Activated CD4-positive, alpha-beta memory T cell treated with anti-CD3 and anti-CD28 coated beads, Interleukin-2, amount 10 ng/mL, durations not matched to agents 7 days and 5 days (primary cell): ENCODE measurements around the gene EML4. TPM values are rescaled to one million over a fixed set of nuclear protein-coding genes. Genes with fewer than 3 reads are reported as not detected.

Experiments used
- CTCF ChIA-PET: fragments of 350-600 bp; sonication (Branson Sonifier 250); formaldehyde crosslinking; loops from one replicate; lab custom pipeline; 2021; ENCODE audit warnings: antibody characterized with exemption, inconsistent platforms; lab: Charles Lee
- POLR2A ChIA-PET: fragments of 350-600 bp; sonication (Branson Sonifier 250); formaldehyde crosslinking; loops from one replicate; lab custom pipeline; 2021; ENCODE audit warnings: antibody characterized with exemption; lab: Charles Lee
- DNase-seq: peaks from one replicate; pipeline ENCODE4 v3.0.0-alpha.2; 2020
- H3K27ac Mint-ChIP-seq: one replicate; pipeline ENCODE4 v1.8.0; 2021; ENCODE audit warnings: mild to moderate bottlenecking, mixed read lengths
- H3K27me3 Mint-ChIP-seq: one replicate; pipeline ENCODE4 v1.8.0; 2021; ENCODE audit warnings: mixed read lengths
- H3K36me3 Mint-ChIP-seq: one replicate; pipeline ENCODE4 v1.8.0; 2021; ENCODE audit warnings: low read depth, mixed read lengths
- H3K4me1 Mint-ChIP-seq: one replicate; pipeline ENCODE4 v1.8.0; 2021; ENCODE audit warnings: mixed read lengths
- H3K4me3 Mint-ChIP-seq: one replicate; pipeline ENCODE4 v1.8.0; 2021; ENCODE audit warnings: mild to moderate bottlenecking, mixed read lengths
- H3K9me3 Mint-ChIP-seq: one replicate; pipeline ENCODE4 v1.8.0; 2021; ENCODE audit warnings: mixed read lengths
- total RNA-seq, 2 experiments: library from RNA; stranded (reverse); gene quantifications; one replicate each; pipeline ENCODE4 v1.2.3, GENCODE V29; 2021

The EML4 gene
- total RNA-seq, 2 experiments from 2014 or later = 130 to 133 TPM

- H3K9me3 Mint-ChIP-seq = no peaks in the 10 kb centered on the region
- H3K36me3 Mint-ChIP-seq = peaks cover 15% of the 10 kb centered on the region
- H3K4me3 Mint-ChIP-seq = no peak overlapping the region
- H3K27ac Mint-ChIP-seq = peak overlapping the region; percentile 7
- DNase-seq = no peak
- H3K27me3 Mint-ChIP-seq = no peaks in the 10 kb centered on the region
- ChIA-PET CTCF (interaction anchor here (1.0 to 4.7 kb wide), 4 partner anchors 58 to 102 kb away, joined by 3 to 49 read pairs (median 4); no protein-coding TSS in a partner anchor), POLR2A (interaction anchor here (0.7 kb wide), 1 partner anchor 412 kb away, joined by 3 read pairs; no protein-coding TSS in a partner anchor)
- H3K4me1 Mint-ChIP-seq = peaks cover 53% of the 10 kb centered on the region
These were observed 23.8 kb downstream of the EML4 start for GRCh38 chr2:42192652-42193566.

GRCh38 chr2:42193722-42194187 is 24.6 kb downstream of the EML4 start:
- Mint-ChIP-seq H3K36me3 (peaks cover 23% of the 10 kb centered on the region), H3K27ac (no peak overlapping the region), H3K27me3 (no peaks in the 10 kb centered on the region), H3K9me3 (no peaks in the 10 kb centered on the region), H3K4me1 (peaks cover 61% of the 10 kb centered on the region), H3K4me3 (no peak overlapping the region)
- POLR2A ChIA-PET = interaction anchor here (2.9 kb wide), 1 partner anchor 87 kb away, joined by 10 read pairs; no protein-coding TSS in a partner anchor
- no peak for DNase-seq
- CTCF ChIA-PET = interaction anchor here (0.6 to 4.7 kb wide), 5 partner anchors 58 to 103 kb away, joined by 3 to 49 read pairs (median 3); no protein-coding TSS in a partner anchor

DNA sequence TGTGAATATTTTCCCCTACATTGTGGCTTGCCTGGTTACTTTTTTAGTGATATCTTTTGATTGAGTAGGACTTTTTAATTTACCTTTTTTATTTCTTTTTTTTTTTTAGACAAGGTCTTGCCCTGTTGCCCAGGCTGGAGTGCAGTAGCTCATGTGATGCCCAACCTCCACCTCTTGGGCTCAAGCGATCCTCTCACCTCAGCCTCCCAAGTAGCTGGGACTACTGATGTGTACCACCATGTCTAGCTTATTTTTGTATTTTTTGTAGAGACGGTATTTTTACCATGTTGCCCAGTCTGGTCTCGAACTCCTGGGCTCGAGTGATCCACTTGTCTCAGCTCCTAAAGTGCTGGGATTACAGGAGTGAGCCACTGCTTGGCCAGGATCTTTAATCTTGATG is 25.3 kb downstream of the EML4 start:
- Mint-ChIP-seq H3K27me3 (no peaks in the 10 kb centered on the region), H3K36me3 (peaks cover 29% of the 10 kb centered on the region), H3K9me3 (no peaks in the 10 kb centered on the region), H3K4me3 (no peak overlapping the region), H3K4me1 (peaks cover 65% of the 10 kb centered on the region), H3K27ac (no peak overlapping the region)
- ChIA-PET CTCF (interaction anchor here (0.6 to 4.7 kb wide), 3 partner anchors 36 to 102 kb away, joined by 3 to 49 read pairs (median 3); no protein-coding TSS in a partner anchor), POLR2A (interaction anchor here (1.2 to 2.9 kb wide), 2 partner anchors 61 to 88 kb away, joined by 4 to 10 read pairs; no protein-coding TSS in a partner anchor)
- no peak for DNase-seq

- Mint-ChIP-seq H3K4me1 (peaks cover 63% of the 10 kb centered on the region), H3K27ac (no peak overlapping the region), H3K27me3 (no peaks in the 10 kb centered on the region), H3K9me3 (no peaks in the 10 kb centered on the region), H3K4me3 (no peak overlapping the region), H3K36me3 (peaks cover 28% of the 10 kb centered on the region)
- ChIA-PET CTCF (interaction anchor here (0.5 to 4.7 kb wide), 7 partner anchors 17 to 326 kb away, joined by 3 to 49 read pairs (median 3); no protein-coding TSS in a partner anchor), POLR2A (interaction anchor here (1.1 to 2.9 kb wide), 3 partner anchors 62 to 99 kb away, joined by 3 to 10 read pairs (median 4); no protein-coding TSS in a partner anchor)
- DNase-seq = no peak
These were observed 26.4 kb downstream of the EML4 start for GRCh38 chr2:42195559-42195958.

- no peaks in the 10 kb centered on the region for H3K9me3 Mint-ChIP-seq
- no peak overlapping the region for H3K4me3 Mint-ChIP-seq
- ChIA-PET CTCF (interaction anchor here (0.5 to 4.7 kb wide), 10 partner anchors 15 to 326 kb away, joined by 3 to 49 read pairs (median 3); no protein-coding TSS in a partner anchor), POLR2A (interaction anchor here (1.0 to 2.9 kb wide), 4 partner anchors 24 to 100 kb away, joined by 3 to 10 read pairs (median 4); no protein-coding TSS in a partner anchor)
- no peak overlapping the region for H3K27ac Mint-ChIP-seq
- peaks cover 63% of the 10 kb centered on the region for H3K4me1 Mint-ChIP-seq
- no peak for DNase-seq
- peaks cover 28% of the 10 kb centered on the region for H3K36me3 Mint-ChIP-seq
- H3K27me3 Mint-ChIP-seq = no peaks in the 10 kb centered on the region
These were observed 26.9 kb downstream of the EML4 start for GRCh38 chr2:42196070-42196402.

DNA sequence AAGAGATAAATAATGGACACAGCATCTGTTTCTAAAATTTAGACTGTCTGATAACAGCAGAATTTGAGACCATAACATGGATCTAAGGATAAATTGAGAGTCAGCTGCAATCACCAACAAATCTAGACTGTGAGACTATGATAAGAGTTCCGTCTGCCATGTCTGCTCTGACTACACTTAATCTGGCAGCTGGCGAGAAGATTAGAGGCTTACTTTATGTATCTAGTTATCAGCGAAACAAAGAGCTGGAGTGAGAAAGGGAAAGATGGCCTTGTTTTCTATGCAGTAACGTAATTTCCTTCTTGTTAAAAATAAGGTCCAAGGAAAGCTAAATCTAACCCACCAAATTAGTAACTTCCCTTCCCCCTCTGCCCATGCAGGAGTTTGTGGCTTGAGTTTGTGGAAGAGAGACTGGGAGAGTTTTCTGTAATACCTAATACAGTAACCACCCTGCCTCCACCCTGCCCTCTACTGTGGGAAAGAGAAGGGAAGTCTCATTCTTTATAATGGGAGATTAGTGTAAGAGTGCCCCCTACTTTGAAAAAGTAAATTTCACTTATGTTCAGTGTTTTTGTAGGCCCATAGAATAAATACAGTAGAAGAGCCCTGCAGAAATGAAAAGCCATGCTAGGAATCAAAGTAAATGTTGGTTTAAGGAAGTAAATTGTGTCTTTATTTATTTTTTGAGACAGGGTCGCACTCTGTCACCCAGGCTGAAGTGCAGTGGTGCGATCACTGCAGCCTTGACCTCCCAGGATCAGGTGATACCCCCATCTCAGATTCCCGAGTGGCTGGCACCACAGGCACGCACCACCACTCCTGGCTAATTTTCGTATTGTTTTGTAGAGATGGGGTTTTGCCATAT is 27.5 kb downstream of the EML4 start:
- Mint-ChIP-seq H3K4me1 (peaks cover 58% of the 10 kb centered on the region), H3K9me3 (no peaks in the 10 kb centered on the region), H3K36me3 (peaks cover 28% of the 10 kb centered on the region), H3K27me3 (no peaks in the 10 kb centered on the region), H3K4me3 (no peak overlapping the region), H3K27ac (no peak overlapping the region)
- ChIA-PET CTCF (interaction anchor here (0.7 to 4.7 kb wide), 10 partner anchors 16 to 327 kb away, joined by 3 to 49 read pairs (median 3); no protein-coding TSS in a partner anchor), POLR2A (interaction anchor here (1.0 to 2.9 kb wide), 4 partner anchors 25 to 101 kb away, joined by 3 to 10 read pairs (median 4); no protein-coding TSS in a partner anchor)
- peak; percentile 31 for DNase-seq

DNA sequence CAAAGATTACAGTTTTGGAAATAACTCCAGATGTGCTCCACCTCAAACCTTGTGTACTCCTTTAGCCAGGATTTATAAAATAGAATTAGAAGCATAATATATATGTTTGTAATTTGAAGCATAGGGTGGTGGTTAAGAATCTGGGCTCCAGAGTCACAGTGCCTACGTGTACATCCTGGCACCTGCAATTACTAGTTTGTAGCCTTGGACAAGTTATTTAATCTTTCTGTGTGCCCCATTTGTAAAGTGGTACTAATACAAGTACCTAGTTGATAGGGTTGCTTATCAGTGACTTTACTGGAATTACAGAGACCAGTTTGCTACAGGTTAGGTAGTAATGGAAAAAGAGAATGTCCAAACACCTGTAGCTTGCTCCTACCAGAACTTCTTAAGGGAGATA is 28.6 kb downstream of the EML4 start:
- DNase-seq = no peak
- ChIA-PET CTCF (no interaction called here), POLR2A (no interaction called here)
- H3K27ac Mint-ChIP-seq = no peak overlapping the region
- H3K9me3 Mint-ChIP-seq = no peaks in the 10 kb centered on the region
- H3K36me3 Mint-ChIP-seq = peaks cover 30% of the 10 kb centered on the region
- no peak overlapping the region for H3K4me3 Mint-ChIP-seq
- H3K27me3 Mint-ChIP-seq = no peaks in the 10 kb centered on the region
- peaks cover 53% of the 10 kb centered on the region for H3K4me1 Mint-ChIP-seq

DNA sequence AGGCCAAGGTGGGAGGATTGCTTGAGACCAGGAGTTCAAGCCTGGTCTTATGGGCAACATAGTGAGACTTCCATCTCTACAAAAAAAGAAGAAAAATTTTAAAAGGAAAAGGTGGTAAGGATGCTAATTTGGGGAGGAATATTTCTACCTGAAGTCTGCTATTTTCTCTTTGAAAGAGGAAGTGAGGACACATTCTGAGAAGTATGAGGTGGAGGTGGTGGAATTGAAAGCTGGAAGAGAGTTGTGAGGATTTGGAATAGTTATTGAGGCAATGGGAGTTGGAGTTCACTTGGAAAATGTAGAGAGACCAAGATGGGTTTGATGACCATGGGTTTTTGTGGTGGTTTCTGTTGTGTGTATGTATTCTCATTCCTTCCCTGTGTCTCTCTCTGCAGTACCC is 29.3 kb downstream of the EML4 start:
- Mint-ChIP-seq H3K4me3 (no peak overlapping the region), H3K27me3 (no peaks in the 10 kb centered on the region), H3K9me3 (no peaks in the 10 kb centered on the region), H3K27ac (no peak overlapping the region), H3K4me1 (peaks cover 48% of the 10 kb centered on the region), H3K36me3 (peaks cover 30% of the 10 kb centered on the region)
- ChIA-PET CTCF (interaction anchor here (1.4 kb wide), 1 partner anchor 102 kb away, joined by 4 read pairs; no protein-coding TSS in a partner anchor), POLR2A (interaction anchor here (1.4 kb wide), 1 partner anchor 22 kb away, joined by 3 read pairs; no protein-coding TSS in a partner anchor)
- no peak for DNase-seq

DNA sequence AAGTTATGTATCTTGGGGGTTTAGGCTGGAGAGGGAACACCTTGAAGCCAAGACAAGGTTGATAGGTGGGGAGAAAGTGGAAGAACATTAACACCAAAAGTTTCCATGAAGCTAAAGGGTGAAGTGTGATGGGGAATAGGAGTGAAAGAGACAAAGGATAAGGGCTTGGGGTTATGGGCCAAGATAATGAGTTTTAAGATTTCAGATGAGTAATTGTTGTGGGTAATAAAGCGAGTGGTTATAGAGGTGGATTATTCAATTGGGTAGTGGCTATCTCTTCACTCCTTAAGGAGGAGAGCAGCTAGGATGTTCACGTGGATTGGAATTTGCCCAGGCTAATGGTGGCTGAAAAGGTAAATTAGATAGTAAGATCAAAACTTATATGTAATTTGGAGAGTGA is 29.8 kb downstream of the EML4 start:
- peaks cover 44% of the 10 kb centered on the region for H3K4me1 Mint-ChIP-seq
- H3K27ac Mint-ChIP-seq = no peak overlapping the region
- CTCF ChIA-PET = interaction anchor here (1.4 kb wide), 1 partner anchor 103 kb away, joined by 4 read pairs; no protein-coding TSS in a partner anchor
- H3K36me3 Mint-ChIP-seq = peaks cover 30% of the 10 kb centered on the region
- no peaks in the 10 kb centered on the region for H3K27me3 Mint-ChIP-seq
- H3K4me3 Mint-ChIP-seq = no peak overlapping the region
- no peaks in the 10 kb centered on the region for H3K9me3 Mint-ChIP-seq
- POLR2A ChIA-PET = interaction anchor here (1.4 kb wide), 1 partner anchor 21 kb away, joined by 3 read pairs; no protein-coding TSS in a partner anchor
- no peak for DNase-seq

DNA sequence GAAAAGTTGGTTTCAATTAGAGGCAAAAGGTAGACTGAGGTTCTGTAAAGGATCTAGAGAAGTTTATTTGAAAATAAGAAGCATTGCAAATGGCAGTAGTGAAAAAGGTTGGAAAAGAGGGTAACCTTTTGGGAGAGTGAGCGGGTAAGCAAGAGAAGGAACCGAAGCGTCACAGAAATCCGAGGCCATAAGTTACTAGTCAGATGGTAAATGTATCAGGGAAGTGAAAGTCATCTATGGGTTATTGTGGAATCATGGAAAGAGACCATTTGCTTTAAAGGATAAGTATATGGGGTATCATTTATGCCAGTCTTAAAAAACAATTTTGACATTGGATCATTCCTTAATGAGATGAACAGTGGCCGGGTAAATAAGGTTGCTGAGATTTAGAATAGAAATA is 30.5 kb downstream of the EML4 start:
- Mint-ChIP-seq H3K4me3 (no peak overlapping the region), H3K27ac (no peak overlapping the region), H3K4me1 (peaks cover 42% of the 10 kb centered on the region), H3K9me3 (no peaks in the 10 kb centered on the region), H3K27me3 (no peaks in the 10 kb centered on the region), H3K36me3 (peaks cover 30% of the 10 kb centered on the region)
- POLR2A ChIA-PET = no interaction called here
- CTCF ChIA-PET = interaction anchor here (1.4 kb wide), 1 partner anchor 103 kb away, joined by 4 read pairs; no protein-coding TSS in a partner anchor
- no peak for DNase-seq

DNA sequence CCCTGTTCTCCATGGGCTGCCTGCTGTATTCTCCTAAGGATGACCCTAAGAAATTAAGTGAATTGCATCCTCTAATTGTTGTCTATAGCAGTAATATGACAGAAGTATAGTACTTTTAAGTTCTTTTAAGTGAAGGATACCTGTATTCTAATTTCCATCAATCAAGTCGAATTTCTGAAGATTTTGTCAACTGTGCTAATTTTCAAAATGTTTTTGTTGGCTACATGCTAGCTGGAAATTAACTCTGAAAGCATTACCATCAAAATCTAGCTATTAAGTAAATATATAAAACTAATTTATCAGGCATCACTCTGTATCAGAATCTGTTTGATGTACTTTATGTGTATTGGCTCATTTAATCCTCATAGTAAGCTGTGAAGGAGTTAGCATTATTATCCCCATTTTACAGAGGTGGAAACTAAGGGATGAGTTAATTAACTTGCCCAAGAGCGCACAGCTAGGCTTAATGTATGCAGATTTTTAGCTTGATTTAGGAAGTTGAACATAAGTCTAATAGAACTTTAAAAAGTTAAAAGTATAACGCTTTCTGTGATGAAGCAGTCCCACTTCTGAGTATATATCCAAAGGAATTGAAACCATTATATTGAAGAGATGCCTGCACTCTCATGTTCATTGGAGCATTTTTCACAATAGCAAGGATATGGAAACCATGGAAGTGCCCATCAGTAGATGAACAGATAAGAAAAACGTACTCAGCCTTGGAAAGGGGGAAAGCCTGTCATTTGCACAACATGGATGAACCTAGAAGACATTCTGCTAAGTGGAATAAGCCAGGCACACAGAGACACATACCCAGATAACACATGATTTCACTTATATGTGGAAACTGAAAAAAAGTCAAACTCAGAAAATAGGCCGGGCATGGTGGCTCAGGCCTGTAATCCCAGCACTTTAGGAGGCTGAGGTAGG is 32.0 kb downstream of the EML4 start:
- no peak for DNase-seq
- POLR2A ChIA-PET = no interaction called here
- no peaks in the 10 kb centered on the region for H3K27me3 Mint-ChIP-seq
- CTCF ChIA-PET = interaction anchor here (0.9 kb wide), 1 partner anchor 106 kb away, joined by 4 read pairs; no protein-coding TSS in a partner anchor
- peaks cover 30% of the 10 kb centered on the region for H3K36me3 Mint-ChIP-seq
- peaks cover 39% of the 10 kb centered on the region for H3K4me1 Mint-ChIP-seq
- no peak overlapping the region for H3K4me3 Mint-ChIP-seq
- H3K27ac Mint-ChIP-seq = no peak overlapping the region
- no peaks in the 10 kb centered on the region for H3K9me3 Mint-ChIP-seq
